Neural progenitor cell (in vitro differentiated cells): Measurements from ENCODE around the gene CFAP221.

ENCODE experiments used
- EZH2 ChIP-seq: fragments of 200-600 bp; sonication (generic); IDR thresholded peaks from 2 replicates; pipeline ENCODE4 v1.6.1; 2017; ENCODE audit warnings: antibody characterized with exemption, mild to moderate bottlenecking, moderate library complexity
- EZH2phosphoT487 ChIP-seq: fragments of 200-600 bp; sonication (generic); IDR thresholded peaks from 2 replicates; pipeline ENCODE4 v1.6.1; 2017; ENCODE audit warnings: antibody characterized with exemption
- TF ChIP-seq, protein P1 (sequence below): fragments of 200-600 bp; sonication (generic); IDR thresholded peaks from 2 replicates; pipeline ENCODE4 v1.5.1; 2017; ENCODE audit warnings: antibody characterized with exemption, mild to moderate bottlenecking

DNA sequence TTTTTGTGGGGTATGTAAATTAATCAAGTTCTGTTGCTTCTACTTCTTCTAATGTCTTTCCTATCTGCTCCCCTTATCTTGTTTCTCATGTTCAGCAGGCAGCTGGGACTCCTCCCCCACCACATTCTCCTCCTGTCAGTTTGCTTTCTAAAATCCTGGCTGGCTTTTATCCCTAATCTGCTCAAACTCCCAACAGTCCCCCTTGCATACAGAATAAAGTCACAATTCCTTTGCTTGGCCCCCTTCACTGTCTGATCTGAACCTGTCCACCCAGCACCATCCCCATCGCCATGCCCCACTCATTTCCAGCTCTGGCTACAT is 2.2 kb downstream of the CFAP221 start:
- TF ChIP-seq, protein P1, sequence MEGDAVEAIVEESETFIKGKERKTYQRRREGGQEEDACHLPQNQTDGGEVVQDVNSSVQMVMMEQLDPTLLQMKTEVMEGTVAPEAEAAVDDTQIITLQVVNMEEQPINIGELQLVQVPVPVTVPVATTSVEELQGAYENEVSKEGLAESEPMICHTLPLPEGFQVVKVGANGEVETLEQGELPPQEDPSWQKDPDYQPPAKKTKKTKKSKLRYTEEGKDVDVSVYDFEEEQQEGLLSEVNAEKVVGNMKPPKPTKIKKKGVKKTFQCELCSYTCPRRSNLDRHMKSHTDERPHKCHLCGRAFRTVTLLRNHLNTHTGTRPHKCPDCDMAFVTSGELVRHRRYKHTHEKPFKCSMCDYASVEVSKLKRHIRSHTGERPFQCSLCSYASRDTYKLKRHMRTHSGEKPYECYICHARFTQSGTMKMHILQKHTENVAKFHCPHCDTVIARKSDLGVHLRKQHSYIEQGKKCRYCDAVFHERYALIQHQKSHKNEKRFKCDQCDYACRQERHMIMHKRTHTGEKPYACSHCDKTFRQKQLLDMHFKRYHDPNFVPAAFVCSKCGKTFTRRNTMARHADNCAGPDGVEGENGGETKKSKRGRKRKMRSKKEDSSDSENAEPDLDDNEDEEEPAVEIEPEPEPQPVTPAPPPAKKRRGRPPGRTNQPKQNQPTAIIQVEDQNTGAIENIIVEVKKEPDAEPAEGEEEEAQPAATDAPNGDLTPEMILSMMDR: no peak
- TF ChIP-seq EZH2phosphoT487 (no peak), EZH2 (no peak)
